ENCODE results near the gene NTMT2.

DNA sequence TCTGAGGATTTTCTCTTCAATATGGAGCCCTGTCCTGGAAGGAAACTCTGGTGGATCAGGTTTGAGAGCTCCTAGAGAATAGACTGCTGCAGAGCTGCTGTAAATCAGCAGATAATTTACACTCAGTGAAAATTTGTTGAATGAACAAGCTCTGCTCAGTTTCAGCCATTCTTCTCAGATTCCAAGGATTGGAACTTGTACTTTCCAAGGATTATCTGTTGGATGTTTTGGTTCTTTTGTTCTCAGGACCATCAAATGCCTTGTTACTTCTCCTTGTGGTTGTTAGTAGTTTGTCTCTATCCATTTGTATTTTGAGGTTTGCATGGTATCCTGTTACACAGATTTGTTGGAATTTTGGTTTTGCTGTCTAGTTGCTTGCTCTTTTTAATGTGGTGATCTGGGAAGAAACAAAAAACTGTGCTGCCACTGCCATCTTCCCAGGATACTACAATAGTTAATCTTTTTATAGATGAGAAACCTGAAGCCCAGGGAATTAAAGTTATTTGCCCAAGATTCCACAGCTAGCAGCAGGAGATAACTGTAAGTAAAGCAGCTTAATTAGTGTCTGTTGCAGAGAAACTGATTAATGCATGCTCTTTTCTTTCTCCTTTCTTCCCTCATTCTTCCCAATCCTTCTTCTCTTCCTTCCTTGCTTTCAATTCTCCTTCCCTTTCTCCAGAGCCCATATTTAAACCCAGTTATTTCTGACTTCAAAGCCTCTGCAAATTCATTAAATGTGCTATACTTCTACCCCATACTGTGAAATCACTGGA lies 49.6 kb upstream of the NTMT2 start:
- TF ChIP-seq, protein P1, sequence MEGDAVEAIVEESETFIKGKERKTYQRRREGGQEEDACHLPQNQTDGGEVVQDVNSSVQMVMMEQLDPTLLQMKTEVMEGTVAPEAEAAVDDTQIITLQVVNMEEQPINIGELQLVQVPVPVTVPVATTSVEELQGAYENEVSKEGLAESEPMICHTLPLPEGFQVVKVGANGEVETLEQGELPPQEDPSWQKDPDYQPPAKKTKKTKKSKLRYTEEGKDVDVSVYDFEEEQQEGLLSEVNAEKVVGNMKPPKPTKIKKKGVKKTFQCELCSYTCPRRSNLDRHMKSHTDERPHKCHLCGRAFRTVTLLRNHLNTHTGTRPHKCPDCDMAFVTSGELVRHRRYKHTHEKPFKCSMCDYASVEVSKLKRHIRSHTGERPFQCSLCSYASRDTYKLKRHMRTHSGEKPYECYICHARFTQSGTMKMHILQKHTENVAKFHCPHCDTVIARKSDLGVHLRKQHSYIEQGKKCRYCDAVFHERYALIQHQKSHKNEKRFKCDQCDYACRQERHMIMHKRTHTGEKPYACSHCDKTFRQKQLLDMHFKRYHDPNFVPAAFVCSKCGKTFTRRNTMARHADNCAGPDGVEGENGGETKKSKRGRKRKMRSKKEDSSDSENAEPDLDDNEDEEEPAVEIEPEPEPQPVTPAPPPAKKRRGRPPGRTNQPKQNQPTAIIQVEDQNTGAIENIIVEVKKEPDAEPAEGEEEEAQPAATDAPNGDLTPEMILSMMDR (IDR thresholded peaks at IDR 0.05 in 2 of 3, conservative IDR thresholded peaks at IDR 0.05 in 1 of 3; ENCODE audit: insufficient read depth in 2 of 3, low read depth in 1 of 3, low read length in 3 of 3), result no peak
- no peak for TF ChIP-seq RB1 (IDR thresholded peaks at IDR 0.05; ENCODE audit: low read depth)
- TF ChIP-seq, protein P2, sequence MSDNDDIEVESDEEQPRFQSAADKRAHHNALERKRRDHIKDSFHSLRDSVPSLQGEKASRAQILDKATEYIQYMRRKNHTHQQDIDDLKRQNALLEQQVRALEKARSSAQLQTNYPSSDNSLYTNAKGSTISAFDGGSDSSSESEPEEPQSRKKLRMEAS (CRISPR knock-in tag; IDR thresholded peaks at IDR 0.05), result no peak
